ENCODE results near the gene RELT. TPM values are rescaled to one million over a fixed set of nuclear protein-coding genes. Genes with fewer than 3 reads are reported as not detected.

The RELT gene
- total RNA-seq, 4 donors from 2014 or later, result 2.4 to 6.0 (median 2.5) TPM

DNA sequence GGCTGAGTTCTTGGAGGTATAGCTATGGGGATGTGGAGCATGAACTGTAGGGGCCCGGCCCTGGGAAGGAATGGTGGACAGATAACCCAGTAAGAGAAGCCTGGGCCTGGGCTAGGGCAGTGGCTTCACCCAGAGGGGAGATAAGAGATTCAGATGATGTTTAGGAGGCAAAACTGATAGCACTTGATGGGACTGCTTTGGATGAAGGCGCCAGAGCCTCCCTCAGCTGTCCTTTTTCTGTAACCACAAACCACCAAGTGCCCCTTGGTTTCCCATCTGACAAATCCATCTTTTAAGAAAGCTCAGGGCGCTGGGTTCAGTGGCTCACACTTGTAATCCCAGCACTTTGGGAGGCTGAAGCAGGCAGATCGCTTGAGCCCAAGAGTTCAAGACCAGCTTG, 23.4 kb downstream of the RELT start:
- TF ChIP-seq EP300 (IDR thresholded peaks at IDR 0.05) (no peak), POLR2A (IDR thresholded peaks at IDR 0.05) (no peak)
- TF ChIP-seq, protein P1, sequence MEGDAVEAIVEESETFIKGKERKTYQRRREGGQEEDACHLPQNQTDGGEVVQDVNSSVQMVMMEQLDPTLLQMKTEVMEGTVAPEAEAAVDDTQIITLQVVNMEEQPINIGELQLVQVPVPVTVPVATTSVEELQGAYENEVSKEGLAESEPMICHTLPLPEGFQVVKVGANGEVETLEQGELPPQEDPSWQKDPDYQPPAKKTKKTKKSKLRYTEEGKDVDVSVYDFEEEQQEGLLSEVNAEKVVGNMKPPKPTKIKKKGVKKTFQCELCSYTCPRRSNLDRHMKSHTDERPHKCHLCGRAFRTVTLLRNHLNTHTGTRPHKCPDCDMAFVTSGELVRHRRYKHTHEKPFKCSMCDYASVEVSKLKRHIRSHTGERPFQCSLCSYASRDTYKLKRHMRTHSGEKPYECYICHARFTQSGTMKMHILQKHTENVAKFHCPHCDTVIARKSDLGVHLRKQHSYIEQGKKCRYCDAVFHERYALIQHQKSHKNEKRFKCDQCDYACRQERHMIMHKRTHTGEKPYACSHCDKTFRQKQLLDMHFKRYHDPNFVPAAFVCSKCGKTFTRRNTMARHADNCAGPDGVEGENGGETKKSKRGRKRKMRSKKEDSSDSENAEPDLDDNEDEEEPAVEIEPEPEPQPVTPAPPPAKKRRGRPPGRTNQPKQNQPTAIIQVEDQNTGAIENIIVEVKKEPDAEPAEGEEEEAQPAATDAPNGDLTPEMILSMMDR (IDR thresholded peaks at IDR 0.05), result no peak
- no peak overlapping the region for H3K27ac ChIP-seq
- H3K9me3 ChIP-seq, result no peaks in the 10 kb centered on the region
- peaks cover 0 to 14% (median 0%) of the 10 kb centered on the region in 3 donors for H3K36me3 ChIP-seq
- H3K4me1 ChIP-seq, result peaks cover 0 to 26% (median 1%) of the 10 kb centered on the region in 4 donors
- H3K4me3 ChIP-seq, result no peak overlapping the region
- H3K27me3 ChIP-seq, result no peaks in the 10 kb centered on the region
- WGBS, 2 donors, result 90 to 95% methylated on average over 4 of the region's 4 CpGs
- DNase-seq (ENCODE audit: low spot score in 2 of 2), result peak in 1 of 2 donors; percentile 9

DNA sequence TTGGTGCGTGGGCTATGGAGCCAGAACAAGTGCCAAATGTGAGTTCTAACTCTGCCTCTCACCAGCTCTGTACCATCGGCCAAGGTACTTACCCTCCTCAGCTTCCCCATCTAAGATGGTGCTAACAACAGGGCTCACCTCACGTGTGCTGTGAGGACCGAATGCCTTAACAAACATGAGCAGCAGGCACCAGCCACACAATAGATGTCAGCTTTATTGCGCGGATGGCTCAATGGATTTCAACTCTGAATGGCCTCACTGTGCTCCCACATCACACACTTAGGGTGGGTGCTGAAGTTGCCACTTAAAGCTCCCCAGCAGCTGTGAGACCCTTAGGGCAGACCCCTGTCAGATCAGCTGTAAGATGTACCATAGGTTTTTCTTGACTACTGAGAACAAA, 24.1 kb downstream of the RELT start:
- Histone ChIP-seq H3K9me3 (no peaks in the 10 kb centered on the region), H3K4me1 (peaks cover 0 to 32% (median 1%) of the 10 kb centered on the region in 4 donors), H3K27ac (no peak overlapping the region), H3K27me3 (no peaks in the 10 kb centered on the region), H3K4me3 (no peak overlapping the region), H3K36me3 (peaks cover 0 to 19% (median 0%) of the 10 kb centered on the region in 3 donors)
- no peak for TF ChIP-seq EP300 (IDR thresholded peaks at IDR 0.05)
- TF ChIP-seq POLR2A (IDR thresholded peaks at IDR 0.05), result no peak
- TF ChIP-seq, protein P1 (IDR thresholded peaks at IDR 0.05), result no peak
- WGBS, 2 donors, result 88 to 89% methylated on average over 6 of the region's 6 CpGs
- peak in 1 of 2 donors; percentile 7 for DNase-seq (ENCODE audit: low spot score in 2 of 2)

DNA sequence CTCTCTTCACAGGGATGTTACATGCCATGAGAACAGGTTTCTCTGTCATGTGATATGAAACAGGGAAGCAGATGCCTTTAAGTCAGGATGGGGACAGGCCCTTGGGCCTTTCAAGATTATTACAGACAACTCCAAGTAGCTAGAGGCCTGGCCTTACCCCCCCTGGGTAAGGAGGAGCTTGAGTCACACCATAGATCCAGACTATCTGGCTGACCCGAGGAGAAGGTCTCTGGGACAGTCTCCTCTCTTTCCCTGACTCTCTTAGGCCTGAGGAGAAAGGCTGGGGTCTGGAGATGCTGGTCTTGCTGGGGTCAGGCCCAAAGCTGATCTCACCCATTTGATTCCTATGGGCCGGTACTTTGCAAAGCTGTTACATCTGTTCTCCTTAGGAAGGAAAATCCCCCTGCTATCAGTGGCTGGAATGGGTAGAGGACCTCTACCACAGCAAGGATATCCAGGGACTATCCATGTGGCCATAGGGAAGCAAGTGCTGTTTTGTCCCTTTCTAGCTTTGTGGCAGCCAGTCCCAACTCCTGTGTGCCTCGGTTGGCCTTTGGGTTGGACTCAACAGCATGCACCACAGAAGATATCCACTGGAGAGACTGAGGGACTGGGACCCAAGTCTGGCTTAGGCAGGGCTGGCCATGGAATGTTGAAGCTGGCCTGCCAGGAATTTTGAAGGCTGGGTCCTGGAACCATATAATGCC, 25.2 kb downstream of the RELT start:
- DNase-seq (ENCODE audit: low spot score in 2 of 2), result no peak

GRCh38 chr11:73401924-73402833, 26.0 kb downstream of the RELT start:
- WGBS, 2 donors, result 82 to 87% methylated on average over 13 to 15 of the region's 15 CpGs
- Histone ChIP-seq H3K4me1 (peaks cover 0 to 39% (median 1%) of the 10 kb centered on the region in 4 donors), H3K9me3 (no peaks in the 10 kb centered on the region), H3K36me3 (peaks cover 0 to 35% (median 0%) of the 10 kb centered on the region in 3 donors), H3K27me3 (no peaks in the 10 kb centered on the region), H3K4me3 (no peak overlapping the region), H3K27ac (no peak overlapping the region)
- TF ChIP-seq EP300 (IDR thresholded peaks at IDR 0.05) (no peak), POLR2A (IDR thresholded peaks at IDR 0.05) (no peak)
- TF ChIP-seq, protein P1 (IDR thresholded peaks at IDR 0.05), result no peak
- DNase-seq (ENCODE audit: low spot score in 2 of 2), result no peak

More for the DNA sequence above, 25.2 kb downstream of the RELT start:
- Histone ChIP-seq H3K36me3 (peaks cover 0 to 28% (median 0%) of the 10 kb centered on the region in 3 donors), H3K27ac (no peak overlapping the region), H3K4me1 (peaks cover 0 to 36% (median 1%) of the 10 kb centered on the region in 4 donors), H3K27me3 (no peaks in the 10 kb centered on the region), H3K9me3 (no peaks in the 10 kb centered on the region), H3K4me3 (no peak overlapping the region)
- 66 to 69% methylated on average over 3 of the region's 3 CpGs for WGBS, 2 donors
- no peak for TF ChIP-seq EP300 (IDR thresholded peaks at IDR 0.05)
- TF ChIP-seq POLR2A (IDR thresholded peaks at IDR 0.05), result no peak
- TF ChIP-seq, protein P1 (IDR thresholded peaks at IDR 0.05), result no peak

Measured in tibial nerve (tissue), 4 donors.